Measurements from ENCODE around the gene GNAI3.

DNA sequence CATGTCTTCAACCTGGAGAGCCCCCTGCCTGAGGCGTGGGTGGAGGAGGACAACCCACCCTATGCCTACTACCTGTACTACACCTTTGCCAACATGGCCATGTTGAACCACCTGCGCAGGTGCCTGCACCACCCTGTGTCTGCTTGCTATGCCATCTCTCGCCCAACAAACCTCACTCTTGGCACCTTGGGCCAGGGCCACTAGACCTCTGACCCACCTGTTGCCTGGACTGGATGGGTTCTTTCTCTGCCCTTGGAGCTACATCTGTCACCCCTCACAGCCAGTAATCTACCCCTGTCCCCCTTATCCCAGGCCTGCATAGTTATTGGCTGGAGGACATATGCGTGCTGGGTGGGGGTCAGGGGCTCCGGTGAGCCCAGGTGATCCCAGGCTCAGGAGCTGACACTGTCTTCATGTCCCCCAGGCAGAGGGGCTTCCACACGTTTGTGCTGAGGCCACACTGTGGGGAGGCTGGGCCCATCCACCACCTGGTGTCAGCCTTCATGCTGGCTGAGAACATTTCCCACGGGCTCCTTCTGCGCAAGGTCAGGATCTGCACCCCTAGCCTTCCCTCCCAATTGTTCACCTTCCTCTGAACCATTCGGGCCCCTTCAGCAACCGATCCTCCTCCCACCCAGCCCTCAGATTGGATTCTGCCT is 81.1 kb downstream of the GNAI3 start:
- TF ChIP-seq EZH2 (IDR thresholded peaks at IDR 0.05; ENCODE audit: insufficient read depth, poor library complexity, severe bottlenecking) (no peak), EZH2phosphoT487 (IDR thresholded peaks at IDR 0.05; ENCODE audit: insufficient read depth, low read depth) (no peak)

Measured in GM23248 (cell line).